Measurements from ENCODE around the gene RPF1.

GRCh38 chr1:84539972-84540371, 60.9 kb downstream of the RPF1 start:
- TF ChIP-seq ZFP3 (CRISPR knock-in tag; IDR thresholded peaks at IDR 0.05) (no peak), ESRRG (CRISPR knock-in tag; IDR thresholded peaks at IDR 0.05) (no peak), SNAI2 (CRISPR knock-in tag; IDR thresholded peaks at IDR 0.05) (no peak), PATZ1 (CRISPR knock-in tag; IDR thresholded peaks at IDR 0.05; ENCODE audit: borderline replicate concordance) (no peak), PPARA (CRISPR knock-in tag; IDR thresholded peaks at IDR 0.05; ENCODE audit: borderline replicate concordance) (no peak)
